Measurements from ENCODE around the gene CLIC4. TPM values are rescaled to one million over a fixed set of nuclear protein-coding genes. Genes with fewer than 3 reads are reported as not detected.

CLIC4 gene
- total RNA-seq, 1 experiment from 2014 or later = 230 TPM

DNA sequence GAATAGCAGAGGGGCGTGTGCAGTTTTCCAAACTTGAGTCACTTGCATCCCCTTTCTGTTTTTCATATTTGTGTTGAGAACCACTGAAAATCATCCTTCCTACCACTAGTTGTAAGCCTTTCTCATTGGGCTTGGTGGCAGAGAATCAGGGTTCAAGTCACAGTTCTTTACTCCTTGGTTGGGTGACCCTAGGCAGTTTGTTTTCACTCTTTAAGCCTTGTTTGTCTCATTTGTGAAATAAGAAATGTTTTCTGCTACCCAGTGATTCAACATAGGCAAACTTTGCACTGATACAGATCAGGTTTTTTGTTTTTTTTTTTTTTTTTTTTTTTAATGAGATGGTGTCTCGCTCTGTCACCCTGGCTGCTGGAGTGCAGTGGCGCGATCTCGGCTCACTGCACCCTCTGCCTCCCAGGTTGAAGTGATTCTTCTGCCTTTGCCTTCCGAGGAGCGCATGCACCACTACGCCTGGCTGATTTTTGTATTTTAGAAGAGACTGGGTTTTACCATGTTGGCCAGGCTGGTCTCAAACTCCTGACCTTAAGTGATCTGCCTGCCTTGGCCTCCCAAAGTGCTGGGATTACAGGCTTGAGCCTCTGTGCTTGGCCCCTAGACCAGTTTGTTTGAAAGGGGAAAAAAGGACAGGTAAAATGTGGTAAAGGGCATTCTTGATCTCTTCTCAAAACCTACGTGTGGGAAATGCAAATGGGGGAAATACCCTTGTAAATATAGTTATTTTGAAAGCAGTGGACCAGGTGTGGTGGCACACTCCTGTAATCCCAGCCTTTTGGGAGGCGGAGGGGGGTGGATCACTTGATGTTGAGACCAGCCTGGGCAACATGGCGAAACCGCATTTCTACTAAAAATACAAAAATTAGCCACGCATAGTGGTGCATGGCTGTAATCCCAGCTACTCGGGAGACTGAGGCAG lies 3.2 kb downstream of the CLIC4 start:
- no peak overlapping the region for H3K56ac ChIP-seq (ENCODE audit: insufficient read length, low read depth, low read length)
- H3K79me2 ChIP-seq (ENCODE audit: insufficient read depth, low read length) = peaks cover 63% of the 10 kb centered on the region; the same call in 1 of the 2 replicates
- TF ChIP-seq, protein P1, sequence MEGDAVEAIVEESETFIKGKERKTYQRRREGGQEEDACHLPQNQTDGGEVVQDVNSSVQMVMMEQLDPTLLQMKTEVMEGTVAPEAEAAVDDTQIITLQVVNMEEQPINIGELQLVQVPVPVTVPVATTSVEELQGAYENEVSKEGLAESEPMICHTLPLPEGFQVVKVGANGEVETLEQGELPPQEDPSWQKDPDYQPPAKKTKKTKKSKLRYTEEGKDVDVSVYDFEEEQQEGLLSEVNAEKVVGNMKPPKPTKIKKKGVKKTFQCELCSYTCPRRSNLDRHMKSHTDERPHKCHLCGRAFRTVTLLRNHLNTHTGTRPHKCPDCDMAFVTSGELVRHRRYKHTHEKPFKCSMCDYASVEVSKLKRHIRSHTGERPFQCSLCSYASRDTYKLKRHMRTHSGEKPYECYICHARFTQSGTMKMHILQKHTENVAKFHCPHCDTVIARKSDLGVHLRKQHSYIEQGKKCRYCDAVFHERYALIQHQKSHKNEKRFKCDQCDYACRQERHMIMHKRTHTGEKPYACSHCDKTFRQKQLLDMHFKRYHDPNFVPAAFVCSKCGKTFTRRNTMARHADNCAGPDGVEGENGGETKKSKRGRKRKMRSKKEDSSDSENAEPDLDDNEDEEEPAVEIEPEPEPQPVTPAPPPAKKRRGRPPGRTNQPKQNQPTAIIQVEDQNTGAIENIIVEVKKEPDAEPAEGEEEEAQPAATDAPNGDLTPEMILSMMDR (conservative IDR thresholded peaks at IDR 0.05) = no peak
- no peak for DNase-seq
- no peaks in the 10 kb centered on the region for H3K9me3 ChIP-seq (ENCODE audit: control insufficient read depth, low read depth, low read length)
- peak overlapping the region in 2 of 3 experiments; percentile 73 to 76; a peak in 4 of 7 replicates for H3K27ac Mint-ChIP-seq
- no peak overlapping the region for H2BK120ac ChIP-seq (ENCODE audit: low read depth, low read length, poor library complexity, severe bottlenecking)
- peaks cover 23 to 44% (median 30%) of the 10 kb centered on the region in 3 experiments for H3K36me3 Mint-ChIP-seq (ENCODE audit: insufficient read depth in 1 of 3, low read depth in 3 of 3)
- H3K27me3 Mint-ChIP-seq (ENCODE audit: low read depth) = no peaks in the 10 kb centered on the region
- H2BK15ac ChIP-seq (ENCODE audit: low read depth, low read length) = no peak overlapping the region
- no peaks in the 10 kb centered on the region for H3K27me3 ChIP-seq (ENCODE audit: insufficient read depth, low read length)
- WGBS (ENCODE audit: extremely low coverage, insufficient read length, low lambda C conversion rate) = no CpG with 5 or more reads among the region's 14 CpGs
- H3K23me2 ChIP-seq (ENCODE audit: insufficient read length, low read depth, low read length, poor library complexity, severe bottlenecking) = peaks cover 5% of the 10 kb centered on the region
- H4K91ac ChIP-seq (ENCODE audit: insufficient read length, low read depth, low read length) = no peak overlapping the region
- H3K4me2 ChIP-seq (ENCODE audit: insufficient read depth, insufficient read length, low read length) = peak overlapping the region; percentile 18
- no peak overlapping the region for H3K9ac ChIP-seq (ENCODE audit: extremely low read depth, insufficient read length, low read length)
- no peak overlapping the region for H2BK12ac ChIP-seq (ENCODE audit: insufficient read length, low read depth, low read length)
- no peak overlapping the region for H2BK5ac ChIP-seq (ENCODE audit: insufficient read length, low read length)
- H3T11ph ChIP-seq (ENCODE audit: low read length) = no peak overlapping the region
- no peak overlapping the region for H2BK20ac ChIP-seq (ENCODE audit: low read depth, low read length, poor library complexity, severe bottlenecking)
- H4K20me1 ChIP-seq (ENCODE audit: control insufficient read depth, insufficient read depth, insufficient read length) = no peaks in the 10 kb centered on the region
- H4K5ac ChIP-seq (ENCODE audit: insufficient read length, low read depth, low read length) = no peak overlapping the region
- H3K9me3 Mint-ChIP-seq = no peaks in the 10 kb centered on the region; a peak in 2 of 5 replicates
- no peak overlapping the region for H2AFZ ChIP-seq (ENCODE audit: low read length)
- H2AK5ac ChIP-seq (ENCODE audit: insufficient read length, low read length) = no peak overlapping the region
- H3K4me3 Mint-ChIP-seq = peak overlapping the region; percentile 91 to 95
- peaks cover 45 to 55% of the 10 kb centered on the region in 2 experiments for H3K4me1 Mint-ChIP-seq
- H3K4ac ChIP-seq (ENCODE audit: low read depth, low read length) = no peak overlapping the region
- peaks cover 9% of the 10 kb centered on the region for H3K4me1 ChIP-seq (ENCODE audit: insufficient read depth, low read length)
- H3K14ac ChIP-seq (ENCODE audit: insufficient read depth, low read length) = no peak overlapping the region
- H3K18ac ChIP-seq (ENCODE audit: insufficient read length, low read depth, low read length) = no peak overlapping the region
- no peak overlapping the region for H3K23ac ChIP-seq (ENCODE audit: insufficient read length, low read depth, low read length)
- H3K27ac ChIP-seq (ENCODE audit: insufficient read length, low read depth, low read length) = no peak overlapping the region
- H4K8ac ChIP-seq (replicated peaks; ENCODE audit: insufficient read length, low read depth, low read length) = no peak overlapping the region
- peaks cover 2% of the 10 kb centered on the region for H3K79me1 ChIP-seq (ENCODE audit: insufficient read depth, low read depth, low read length, poor library complexity, severe bottlenecking)

Measured in H9 (cell line).